Loucy (cell line): ENCODE results near the gene MMP24OS.
A peak's percentile ranks its signal among the peaks of the same experiment; 100 is the strongest.
"Not testable (repeated sequence)": the region's sequence is repeated elsewhere in the genome, so short reads cannot be mapped to it uniquely, and the experiment has no call there.

Experiments used
- H2AFZ ChIP-seq: fragments of 200-600 bp; sonication (generic); 2 replicates; pipeline ENCODE4 v1.6.0; 2016; ENCODE audit warnings: antibody characterized with exemption, mild to moderate bottlenecking, low read length, moderate library complexity
- H3F3A ChIP-seq: fragments of 200-600 bp; 2 replicates; pipeline ENCODE4 v1.6.0; 2016; ENCODE audit warnings: antibody characterized with exemption, low read depth, mild to moderate bottlenecking
- H3K27me3 ChIP-seq: fragments of 200-600 bp; sonication (generic); 2 replicates; pipeline ENCODE4 v1.6.1; 2014; ENCODE audit warnings: low read length, mild to moderate bottlenecking; ENCODE audit not compliant: insufficient read depth, poor library complexity, severe bottlenecking
- H3K36me3 ChIP-seq: fragments of 200-600 bp; sonication (generic); 2 replicates; pipeline ENCODE4 v1.6.1; 2016; ENCODE audit warnings: low read length; ENCODE audit not compliant: insufficient read depth
- H3K4me1 ChIP-seq: fragments of 200-600 bp; sonication (generic); 2 replicates; pipeline ENCODE4 v1.5.1; 2014; ENCODE audit warnings: low read length, mild to moderate bottlenecking; ENCODE audit not compliant: insufficient read depth, poor library complexity, severe bottlenecking
- H3K4me2 ChIP-seq: fragments of 200-600 bp; sonication (generic); 2 replicates; pipeline ENCODE4 v1.6.0; 2014; ENCODE audit warnings: antibody characterized with exemption, low read length, low read depth, mild to moderate bottlenecking; ENCODE audit not compliant: poor library complexity, severe bottlenecking
- H3K4me3 ChIP-seq: fragments of 200-600 bp; sonication (generic); 2 replicates; pipeline ENCODE4 v1.5.1; 2014; ENCODE audit warnings: low read length, mild to moderate bottlenecking, mixed read lengths; ENCODE audit not compliant: poor library complexity, severe bottlenecking
- H3K79me2 ChIP-seq: fragments of 200-600 bp; sonication (generic); 2 replicates; pipeline ENCODE4 v1.6.1; 2014; ENCODE audit warnings: low read length; ENCODE audit not compliant: insufficient read depth
- H3K9ac ChIP-seq: fragments of 200-600 bp; sonication (generic); 2 replicates; pipeline ENCODE4 v1.6.0; 2014; ENCODE audit warnings: mild to moderate bottlenecking, low read depth, low read length, moderate library complexity; ENCODE audit not compliant: poor library complexity, severe bottlenecking
- H3K9me2 ChIP-seq: fragments of 200-600 bp; sonication (generic); replicated peaks from 2 replicates; pipeline ENCODE4 v1.6.1; 2016; ENCODE audit warnings: low read depth, low read length, mixed read lengths
- H3K9me3 ChIP-seq: fragments of 200-600 bp; sonication (generic); 2 replicates; pipeline ENCODE4 v1.6.1; 2014; ENCODE audit warnings: mild to moderate bottlenecking, antibody characterized with exemption, low read length, low read depth; ENCODE audit not compliant: insufficient read depth
- H4K20me1 ChIP-seq: fragments of 200-600 bp; sonication (generic); 2 replicates; pipeline ENCODE4 v1.6.0; 2014; ENCODE audit warnings: antibody characterized with exemption, low read length, mild to moderate bottlenecking; ENCODE audit not compliant: insufficient read depth, poor library complexity, severe bottlenecking
- CTCF ChIP-seq: fragments of 200-600 bp; sonication (generic); conservative IDR thresholded peaks from 2 replicates; pipeline ENCODE4 v1.5.1; 2014; ENCODE audit warnings: mild to moderate bottlenecking, antibody characterized with exemption, low read length
- EZH2phosphoT487 ChIP-seq: fragments of 200-600 bp; IDR thresholded peaks from 2 replicates; pipeline ENCODE4 v1.6.1; 2018; ENCODE audit warnings: antibody characterized with exemption, mild to moderate bottlenecking, moderate library complexity, borderline replicate concordance

MMP24OS gene

DNA sequence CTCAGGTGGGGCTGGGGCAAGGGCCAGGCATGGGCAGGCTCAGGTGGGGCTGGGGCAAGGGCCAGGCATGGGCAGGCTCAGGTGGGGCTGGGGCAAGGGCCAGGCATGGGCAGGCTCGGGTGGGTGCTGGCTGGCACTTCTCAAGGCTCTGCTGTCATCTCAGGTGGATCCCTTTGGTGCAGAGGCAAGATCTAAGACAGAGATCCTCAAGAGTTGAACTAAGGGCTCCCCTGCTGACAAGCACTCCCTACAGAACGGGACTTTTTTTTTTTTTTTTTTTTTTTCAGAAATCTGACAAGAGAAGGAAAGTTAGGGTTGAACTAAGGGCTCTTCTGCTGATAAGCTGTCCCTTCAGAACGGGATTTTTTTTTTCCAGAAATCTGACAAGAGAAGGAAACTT is 24.9 kb downstream of the MMP24OS start:
- Histone ChIP-seq H3K4me3 (no peak overlapping the region), H3K36me3 (no peaks in the 10 kb centered on the region), H3F3A (peaks cover 8% of the 10 kb centered on the region), H3K27me3 (no peaks in the 10 kb centered on the region), H3K9me3 (no peaks in the 10 kb centered on the region), H3K4me1 (peaks cover 23% of the 10 kb centered on the region), H4K20me1 (no peaks in the 10 kb centered on the region), H3K79me2 (no peaks in the 10 kb centered on the region), H3K4me2 (peak overlapping the region; percentile 62), H3K9ac (no peak overlapping the region), H3K9me2 (no peaks in the 10 kb centered on the region), H2AFZ (no peak overlapping the region)
- no peak for TF ChIP-seq CTCF
- TF ChIP-seq EZH2phosphoT487: no peak

DNA sequence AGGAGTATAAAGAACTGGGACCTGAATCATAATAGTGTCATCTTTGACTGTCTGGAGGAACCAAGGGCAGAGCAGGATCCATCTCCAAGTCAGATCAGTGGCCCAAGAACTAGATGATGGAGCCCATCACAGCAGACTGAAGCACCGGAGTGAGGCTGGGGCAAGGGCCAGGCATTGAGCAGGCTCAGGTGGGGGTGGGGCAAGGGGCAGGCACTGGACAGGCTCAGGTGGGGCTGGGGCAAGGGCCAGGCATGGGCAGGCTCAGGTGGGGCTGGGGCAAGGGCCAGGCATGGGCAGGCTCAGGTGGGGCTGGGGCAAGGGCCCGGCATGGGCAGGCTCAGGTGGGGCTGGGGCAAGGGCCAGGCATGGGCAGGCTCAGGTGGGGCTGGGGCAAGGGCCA is 25.3 kb downstream of the MMP24OS start:
- H3F3A ChIP-seq, H4K20me1 ChIP-seq, H3K36me3 ChIP-seq, H3K9ac ChIP-seq, H3K79me2 ChIP-seq, H2AFZ ChIP-seq, H3K9me3 ChIP-seq, H3K9me2 ChIP-seq, H3K27me3 ChIP-seq: not testable (repeated sequence)
- peak overlapping the region; percentile 37 for H3K4me3 ChIP-seq
- peak overlapping the region; percentile 62 for H3K4me2 ChIP-seq
- peaks cover 23% of the 10 kb centered on the region for H3K4me1 ChIP-seq

DNA sequence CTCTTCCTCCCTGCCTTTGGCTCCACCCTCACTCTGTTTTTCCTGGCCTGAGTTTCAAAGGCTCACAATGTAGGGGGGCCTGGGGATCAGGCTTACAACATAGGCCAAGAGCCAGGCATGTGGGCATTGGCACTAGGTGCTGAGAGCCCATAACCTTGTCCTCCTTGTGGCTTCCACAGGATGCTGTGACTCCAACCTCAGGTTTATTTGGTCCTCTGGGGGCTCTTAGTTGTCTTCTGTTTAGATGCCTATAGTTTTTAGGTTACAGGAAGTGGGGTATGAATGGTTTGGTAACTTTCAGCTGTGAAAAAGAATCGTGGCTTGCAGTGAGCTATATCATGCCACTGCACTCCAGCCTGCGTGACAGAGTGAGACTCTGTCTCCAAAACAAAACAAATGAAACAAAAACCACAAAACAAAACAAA is 25.9 kb downstream of the MMP24OS start:
- Histone ChIP-seq H3K9me2 (no peaks in the 10 kb centered on the region), H4K20me1 (no peaks in the 10 kb centered on the region), H3K9me3 (no peaks in the 10 kb centered on the region), H3K36me3 (no peaks in the 10 kb centered on the region), H3K79me2 (no peaks in the 10 kb centered on the region), H3K4me2 (peak overlapping the region; percentile 62), H3K4me3 (peak overlapping the region; percentile 37), H3K4me1 (peaks cover 23% of the 10 kb centered on the region), H3K9ac (no peak overlapping the region), H3F3A (peaks cover 8% of the 10 kb centered on the region), H3K27me3 (no peaks in the 10 kb centered on the region), H2AFZ (no peak overlapping the region; the same call in 1 of the 2 replicates)
- no peak for TF ChIP-seq EZH2phosphoT487
- TF ChIP-seq CTCF: no peak

DNA sequence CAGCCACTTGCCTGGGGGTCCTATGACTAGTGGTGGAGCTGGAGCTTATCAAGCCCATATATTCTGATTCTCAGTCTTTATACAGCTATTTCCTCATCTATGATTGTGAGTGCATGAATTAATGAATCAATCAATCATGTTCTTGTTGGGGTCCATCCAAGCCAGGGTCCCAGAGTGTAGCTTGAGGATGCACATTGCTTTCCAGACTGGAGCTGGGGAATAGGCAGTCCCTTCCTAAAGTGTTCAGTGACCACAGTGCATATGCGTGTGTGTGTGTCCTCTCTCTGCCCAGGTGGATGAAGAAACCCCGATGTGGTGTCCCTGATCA is 26.3 kb downstream of the MMP24OS start:
- Histone ChIP-seq H3K27me3 (no peaks in the 10 kb centered on the region), H3K4me3 (peak overlapping the region; percentile 6), H3K9me3 (no peaks in the 10 kb centered on the region), H3F3A (peaks cover 8% of the 10 kb centered on the region), H3K9ac (no peak overlapping the region), H3K79me2 (no peaks in the 10 kb centered on the region), H2AFZ (no peak overlapping the region; the same call in 1 of the 2 replicates), H3K36me3 (no peaks in the 10 kb centered on the region), H4K20me1 (no peaks in the 10 kb centered on the region), H3K4me2 (peak overlapping the region; percentile 62), H3K9me2 (no peaks in the 10 kb centered on the region), H3K4me1 (peaks cover 23% of the 10 kb centered on the region)
- TF ChIP-seq CTCF: no peak
- no peak for TF ChIP-seq EZH2phosphoT487
